H1 (cell line): ENCODE measurements around the gene CUL9. TPM values are rescaled to one million over a fixed set of nuclear protein-coding genes. Genes with fewer than 3 reads are reported as not detected.

ENCODE experiments used
- CTCF ChIA-PET: fragments of 300-600 bp; sonication (Branson Sonifier 250); formaldehyde crosslinking; loops from one replicate; lab custom pipeline; 2021; ENCODE audit not compliant: partially characterized antibody; lab: Charles Lee
- POLR2A ChIA-PET: fragments of 300-600 bp; sonication (Branson Sonifier 250); formaldehyde crosslinking; loops from one replicate; lab custom pipeline; 2021; ENCODE audit warnings: inconsistent platforms; ENCODE audit not compliant: partially characterized antibody; lab: Charles Lee
- DNase-seq, 2 experiments: peaks; one replicate each; pipeline versions ENCODE4 v3.0.0 to v3.0.0-alpha.2; 2010 to 2022; ENCODE audit warnings: low spot score in 2 of 2, low read depth in 1 of 2, mixed read lengths in 1 of 2
- FAIRE-seq: peaks from 2 replicates; lab custom pipeline; 2011; peaks lifted over from hg19 to GRCh38; lab: Jason Lieb, UNC
- H2AFZ ChIP-seq: 2 replicates; pipeline ENCODE4 v1.8.1; 2012; ENCODE audit warnings: low read length, inconsistent platforms
- H2AK5ac ChIP-seq: 2 replicates; pipeline ENCODE4 v1.6.1; 2013; ENCODE audit warnings: low read depth, low read length
- H2BK120ac ChIP-seq: replicated peaks from 2 replicates; pipeline ENCODE3; 2013; ENCODE audit warnings: low read depth, low read length, inconsistent platforms
- H2BK12ac ChIP-seq: 2 replicates; pipeline ENCODE4 v1.6.1; 2013; ENCODE audit warnings: low read depth, low read length
- H2BK15ac ChIP-seq: 2 replicates; pipeline ENCODE4 v1.6.1; 2013; ENCODE audit warnings: low read length
- H2BK20ac ChIP-seq: 2 replicates; pipeline ENCODE4 v1.6.1; 2013; ENCODE audit warnings: low read length
- H2BK5ac ChIP-seq: 2 replicates; pipeline ENCODE4 v1.6.1; 2013; ENCODE audit warnings: low read depth, low read length
- H3K14ac ChIP-seq: 2 replicates; pipeline ENCODE4 v1.6.1; 2013; ENCODE audit warnings: inconsistent platforms; ENCODE audit not compliant: insufficient read length
- H3K18ac ChIP-seq: 2 replicates; pipeline ENCODE4 v1.6.1; 2013; ENCODE audit warnings: low read length; ENCODE audit errors: extremely low read depth
- H3K23ac ChIP-seq: 2 replicates; pipeline ENCODE4 v1.6.1; 2013; ENCODE audit warnings: inconsistent platforms; ENCODE audit not compliant: insufficient read length
- H3K23me2 ChIP-seq: 2 replicates; pipeline ENCODE4 v1.6.1; 2013; ENCODE audit warnings: low read depth, low read length
- H3K27ac ChIP-seq: 2 replicates; pipeline ENCODE4 v1.6.1; 2011; ENCODE audit warnings: low read depth, low read length, inconsistent platforms
- H3K27me3 ChIP-seq, 4 experiments: replicated peaks in 1 of 4; 1 replicate in 1 of 4; 2 replicates in 3 of 4; pipeline versions ENCODE4 v1.6.1 to v1.8.1; 2011 to 2013; ENCODE audit warnings: low read length in 3 of 4, mild to moderate bottlenecking in 3 of 4, inconsistent platforms in 2 of 4, mixed read lengths in 2 of 4, moderate library complexity in 1 of 4; ENCODE audit not compliant: control insufficient read depth in 3 of 4, insufficient read depth in 3 of 4; ENCODE audit errors: extremely low read depth in 1 of 4
- H3K36me3 ChIP-seq, 4 experiments: 2 replicates each; pipeline versions ENCODE4 v1.6.1 to v1.8.1; 2011 to 2013; ENCODE audit warnings: mild to moderate bottlenecking in 4 of 4, low read length in 3 of 4, moderate library complexity in 2 of 4, control low read depth in 1 of 4, inconsistent platforms in 1 of 4; ENCODE audit not compliant: insufficient read depth in 4 of 4, control insufficient read depth in 2 of 4
- H3K4ac ChIP-seq: replicated peaks from 2 replicates; pipeline ENCODE3; 2013; ENCODE audit warnings: low read length, low read depth, mixed read lengths, inconsistent platforms; ENCODE audit not compliant: insufficient read length
- H3K4me1 ChIP-seq, 4 experiments: replicated peaks in 1 of 4; 1 replicate in 1 of 4; 2 replicates in 3 of 4; pipeline versions ENCODE4 v1.6.1 to v1.8.1; 2011 to 2013; ENCODE audit warnings: low read length in 3 of 4, inconsistent platforms in 2 of 4, mixed read lengths in 1 of 4; ENCODE audit not compliant: insufficient read depth in 4 of 4, control insufficient read depth in 3 of 4
- H3K4me2 ChIP-seq, 2 experiments: 2 replicates each; pipeline versions ENCODE4 v1.6.1 to v1.8.1; 2011 to 2013; ENCODE audit warnings: low read depth in 2 of 2, low read length in 2 of 2, control low read depth in 1 of 2, inconsistent platforms in 1 of 2, mild to moderate bottlenecking in 1 of 2; ENCODE audit not compliant: insufficient read depth in 1 of 2
- H3K4me3 ChIP-seq, 4 experiments: fragments of 200-600, 300-600 bp in 1 of 4; sonication (generic), shearing (Covaris generic), sonication (Bioruptor Twin) in 1 of 4; 2 replicates each; pipeline versions ENCODE4 v1.5.1 to v1.8.1; 2011 to 2016; ENCODE audit warnings: low read length in 4 of 4, low read depth in 3 of 4, control low read depth in 2 of 4, inconsistent platforms in 2 of 4, mild to moderate bottlenecking in 2 of 4, mixed read lengths in 1 of 4, moderate library complexity in 1 of 4; ENCODE audit not compliant: insufficient read depth in 2 of 4; ENCODE audit errors: extremely low read depth in 1 of 4
- H3K56ac ChIP-seq: replicated peaks from 2 replicates; pipeline ENCODE3; 2013; ENCODE audit warnings: low read depth, mild to moderate bottlenecking, mixed read lengths, low read length, inconsistent platforms; ENCODE audit not compliant: insufficient read length
- H3K79me1 ChIP-seq: 2 replicates; pipeline ENCODE4 v1.6.1; 2013; ENCODE audit warnings: low read depth, low read length, control low read depth
- H3K79me2 ChIP-seq, 2 experiments: 2 replicates each; pipeline versions ENCODE4 v1.6.1 to v1.8.1; 2012 to 2013; ENCODE audit warnings: low read length in 2 of 2, mild to moderate bottlenecking in 2 of 2, inconsistent platforms in 1 of 2; ENCODE audit not compliant: insufficient read depth in 2 of 2, control insufficient read depth in 1 of 2
- H3K9ac ChIP-seq, 4 experiments: replicated peaks in 1 of 4; 1 replicate in 1 of 4; 2 replicates in 3 of 4; pipeline versions ENCODE4 v1.6.1 to v1.8.1; 2011 to 2013; ENCODE audit warnings: low read depth in 3 of 4, low read length in 3 of 4, control low read depth in 2 of 4, mild to moderate bottlenecking in 2 of 4, moderate library complexity in 2 of 4, inconsistent platforms in 1 of 4; ENCODE audit errors: extremely low read depth in 1 of 4
- H3K9me3 ChIP-seq, 2 experiments: 2 replicates each; pipeline versions ENCODE4 v1.6.1 to v1.8.1; 2012 to 2013; ENCODE audit warnings: mild to moderate bottlenecking in 2 of 2, moderate library complexity in 2 of 2, control low read depth in 1 of 2, inconsistent platforms in 1 of 2, low read depth in 1 of 2, low read length in 1 of 2, mixed read lengths in 1 of 2; ENCODE audit not compliant: insufficient read depth in 2 of 2
- H4K20me1 ChIP-seq, 2 experiments: replicated peaks in 1 of 2; 2 replicates each; pipeline versions ENCODE3 to v1.8.1; 2011 to 2013; ENCODE audit warnings: inconsistent platforms in 2 of 2, low read length in 2 of 2, mild to moderate bottlenecking in 1 of 2; ENCODE audit not compliant: insufficient read depth in 2 of 2, control insufficient read depth in 1 of 2
- H4K5ac ChIP-seq: 2 replicates; pipeline ENCODE4 v1.6.1; 2013; ENCODE audit warnings: low read length, low read depth, mixed read lengths, inconsistent platforms; ENCODE audit not compliant: insufficient read length
- H4K8ac ChIP-seq: 2 replicates; pipeline ENCODE4 v1.8.0; 2013; ENCODE audit warnings: mild to moderate bottlenecking, moderate library complexity, low read length, inconsistent platforms; ENCODE audit not compliant: insufficient read depth; ENCODE audit errors: extremely low read depth
- H4K91ac ChIP-seq: replicated peaks from 2 replicates; pipeline ENCODE3; 2013; ENCODE audit warnings: low read length, mixed read lengths, inconsistent platforms; ENCODE audit not compliant: insufficient read length
- ASH2L ChIP-seq: fragments of 200-600, 300-600 bp; sonication (generic); IDR thresholded peaks from one replicate; pipeline ENCODE4 v1.7.1; 2017; ENCODE audit warnings: low read length
- CBX5 ChIP-seq: fragments of 300-800, 300-1000 bp; sonication (generic); IDR thresholded peaks from 2 replicates; pipeline ENCODE4 v1.7.1; 2016; ENCODE audit warnings: antibody characterized with exemption, low read length, low read depth
- EGR1 ChIP-seq: IDR thresholded peaks from 2 replicates; pipeline ENCODE4 v1.6.1; 2011; ENCODE audit warnings: low read depth, low read length, borderline replicate concordance
- EP300 ChIP-seq, 2 experiments: IDR thresholded peaks; 1 replicate in 1 of 2; 2 replicates in 1 of 2; pipeline ENCODE4 v1.6.1; 2011 to 2012; ENCODE audit warnings: low read depth in 2 of 2, low read length in 2 of 2, mild to moderate bottlenecking in 2 of 2, borderline replicate concordance in 1 of 2, inconsistent platforms in 1 of 2, moderate library complexity in 1 of 2
- GTF2F1 ChIP-seq: IDR thresholded peaks from 2 replicates; pipeline ENCODE4 v1.6.1; 2012; ENCODE audit warnings: low read depth, low read length, improper control_type of control experiment, borderline replicate concordance
- JUN ChIP-seq: IDR thresholded peaks from 2 replicates; pipeline ENCODE4 v1.6.1; 2011; ENCODE audit warnings: low read depth, mild to moderate bottlenecking, improper control_type of control experiment, low read length
- KDM1A ChIP-seq: fragments of 200-600, 300-600 bp; sonication (generic); IDR thresholded peaks from 2 replicates; pipeline ENCODE4 v1.7.1; 2016; ENCODE audit warnings: mild to moderate bottlenecking, low read length, borderline replicate concordance
- NRF1 ChIP-seq: IDR thresholded peaks from 2 replicates; pipeline ENCODE4 v1.6.1; 2011; ENCODE audit warnings: mild to moderate bottlenecking, low read depth, low read length, improper control_type of control experiment
- SAP30 ChIP-seq: fragments of 300-600 bp; sonication (generic); IDR thresholded peaks from 2 replicates; pipeline ENCODE4 v1.7.1; 2012; ENCODE audit warnings: low read length, moderate library complexity, mild to moderate bottlenecking, inconsistent platforms; ENCODE audit not compliant: insufficient read depth, insufficient replicate concordance
- SP1 ChIP-seq: IDR thresholded peaks from 2 replicates; pipeline ENCODE4 v1.6.1; 2011; ENCODE audit warnings: low read depth, low read length
- SP2 ChIP-seq: IDR thresholded peaks from 2 replicates; pipeline ENCODE4 v1.6.1; 2012; ENCODE audit warnings: mild to moderate bottlenecking, low read length, inconsistent platforms
- TBP ChIP-seq: IDR thresholded peaks from 2 replicates; pipeline ENCODE4 v1.6.1; 2011; ENCODE audit warnings: low read depth, low read length, improper control_type of control experiment
- YY1 ChIP-seq: IDR thresholded peaks from 2 replicates; pipeline ENCODE4 v1.6.1; 2011; ENCODE audit warnings: low read depth, mild to moderate bottlenecking, low read length
- WGBS, 2 experiments: shearing (Covaris generic) in 1 of 2; methylation state at CpG; one replicate each; pipeline versions ENCODE4 v1.1.6 to v1.1.7; 2013 to 2015; ENCODE audit warnings: low lambda C conversion rate in 2 of 2, mixed read lengths in 2 of 2, inconsistent platforms in 1 of 2, low coverage in 1 of 2, missing lambda C conversion rate in 1 of 2; ENCODE audit not compliant: insufficient replicate concordance in 2 of 2, insufficient coverage in 1 of 2, insufficient read length in 1 of 2; ENCODE audit errors: extremely low coverage in 1 of 2, missing lambda C conversion rate in 1 of 2; 5-methylcytosine and 5-hydroxymethylcytosine counted together
- polyA plus RNA-seq, 7 experiments: library from polyadenylated mRNA; depleted of rRNA in 3 of 7; stranded (reverse) in 5 of 7; unstranded in 2 of 7; fragments of >200 nt in 5 of 7; fragments of 200-250 nt in 2 of 7; gene quantifications; 1 replicate in 5 of 7; 2 replicates in 1 of 7; 4 replicates in 1 of 7; pipeline versions ENCODE4 v1.2.1 to v1.2.3, GENCODE V29; 2011 to 2013; ENCODE audit warnings: missing spikeins in 2 of 7, mixed read lengths in 2 of 7
- total RNA-seq: library from RNA; stranded (reverse); fragmentation: NEBNext Ultra II Directional; extraction: Animal tissue kit (Norgen Biotek cat#: 25700); gene quantifications from 2 replicates; pipeline ENCODE4 v1.2.1, GENCODE V29; 2021

CUL9 gene
- total and polyA plus RNA-seq, 2 of the 8 experiments (the other 6 are each of a cell fraction or from before 2014, with no cell fraction given), result 7.7 to 9.8 TPM

DNA sequence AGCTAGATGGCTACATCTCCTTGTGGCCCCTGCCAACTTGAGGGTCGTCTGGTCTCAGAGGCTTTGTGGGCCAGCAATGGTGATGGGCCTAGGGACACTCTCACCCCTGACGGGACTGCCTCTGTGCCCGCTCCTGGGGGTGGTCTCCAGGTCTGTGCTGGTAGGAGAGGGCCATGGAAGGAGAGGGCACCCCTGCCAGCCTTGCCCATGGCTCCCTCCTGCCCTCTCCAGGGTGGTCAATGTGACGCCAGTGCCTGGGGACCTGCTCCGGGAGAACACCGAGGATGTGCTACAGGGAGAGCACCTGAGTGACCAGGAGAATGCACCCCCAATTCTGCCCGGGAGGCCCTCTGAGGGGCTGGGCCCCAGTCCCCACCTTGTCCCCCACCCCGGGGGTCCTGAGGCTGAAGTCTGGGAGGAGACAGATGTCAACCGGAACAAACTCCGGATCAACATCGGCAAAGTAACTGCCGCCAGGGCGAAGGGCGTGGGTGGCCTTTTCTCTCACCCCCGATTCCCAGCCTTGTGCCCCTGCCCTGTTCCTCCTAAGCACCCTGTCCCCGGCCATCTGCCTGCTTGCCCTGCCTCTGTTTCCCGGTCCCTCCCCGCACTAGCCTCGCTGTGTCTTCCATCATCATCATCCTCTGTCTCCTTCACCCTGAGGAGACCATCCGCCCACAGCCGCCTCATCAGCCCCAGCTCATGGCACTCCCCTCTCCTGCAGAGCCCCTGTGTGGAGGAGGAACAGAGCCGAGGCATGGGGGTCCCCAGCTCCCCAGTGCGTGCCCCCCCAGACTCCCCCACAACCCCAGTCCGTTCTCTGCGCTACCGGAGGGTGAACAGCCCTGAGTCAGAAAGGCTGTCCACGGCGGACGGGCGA is 77.1 kb downstream of the CUL9 start:
- Histone ChIP-seq H4K8ac (no peak overlapping the region; the same call in 1 of the 2 replicates), H3K14ac (no peak overlapping the region), H3K79me1 (no peaks in the 10 kb centered on the region), H3K4me2 (no peak overlapping the region), H3K4me1 (no peaks in the 10 kb centered on the region; a peak in 1 of 7 replicates), H3K23ac (no peak overlapping the region), H3K36me3 (no peaks in the 10 kb centered on the region), H3K27me3 (no peaks in the 10 kb centered on the region), H3K56ac (no peak overlapping the region), H2BK15ac (no peak overlapping the region), H3K27ac (no peak overlapping the region), H3K9me3 (no peaks in the 10 kb centered on the region), H3K23me2 (no peaks in the 10 kb centered on the region), H4K20me1 (peaks cover 0 to 2% of the 10 kb centered on the region in 2 experiments), H3K4me3 (no peak overlapping the region), H4K91ac (no peak overlapping the region), H3K9ac (no peak overlapping the region), H2BK120ac (no peak overlapping the region), H2BK12ac (no peak overlapping the region), H2AK5ac (no peak overlapping the region), H3K18ac (no peak overlapping the region; the same call in 1 of the 2 replicates), H2AFZ (no peak overlapping the region), H4K5ac (no peak overlapping the region), H2BK20ac (no peak overlapping the region), H3K4ac (no peak overlapping the region), H2BK5ac (no peak overlapping the region), H3K79me2 (no peaks in the 10 kb centered on the region)
- CTCF ChIA-PET, result interaction anchor here (0.6 to 1.9 kb wide), 6 partner anchors 9 to 75 kb away, joined by 3 to 5 read pairs (median 4); partner anchors contain the start of gene DNPH1
- POLR2A ChIA-PET, result interaction anchor here (1.0 to 1.4 kb wide), 3 partner anchors 11 to 79 kb away, joined by 3 to 6 read pairs (median 5); no protein-coding TSS in a partner anchor
- no peak for DNase-seq
- no peak for FAIRE-seq
- 93% methylated on average over 23 of the region's 30 CpGs; no CpG with 5 or more reads in 1 of the 2 experiments for WGBS, 2 experiments
- TF ChIP-seq JUN (no peak), NRF1 (no peak), SP1 (no peak), GTF2F1 (no peak), EGR1 (no peak), CBX5 (no peak), KDM1A (no peak), ASH2L (no peak), EP300 (IDR thresholded peaks at IDR 0.05; ENCODE audit: borderline replicate concordance in 1 of 2, low read depth in 2 of 2, low read length in 2 of 2) (no peak), TBP (no peak), SP2 (no peak), YY1 (no peak), SAP30 (no peak)
